HL-60 (cell line): ENCODE results near the gene VPS51.

ENCODE experiments used
- DNase-seq, 2 experiments: peaks; one replicate each; pipeline ENCODE4 v3.0.0-alpha.2; 2010 to 2020; ENCODE audit warnings: low read depth in 1 of 2, low spot score in 1 of 2
- H3K27ac ChIP-seq: fragments of 250-450 bp; sonication (Bioruptor Pico); replicated peaks from 2 replicates; pipeline ENCODE4 v1.5.1; 2020; ENCODE audit warnings: mild to moderate bottlenecking, moderate library complexity
- H3K27me3 ChIP-seq: fragments of 250-450 bp; sonication (Bioruptor Pico); 2 replicates; pipeline ENCODE4 v1.5.1; 2021; ENCODE audit warnings: mild to moderate bottlenecking, moderate library complexity; ENCODE audit not compliant: insufficient read depth, poor library complexity, severe bottlenecking
- H3K4me3 ChIP-seq: replicated peaks from 2 replicates; pipeline ENCODE4 v1.5.1; 2011; ENCODE audit warnings: mild to moderate bottlenecking, control low read depth, low read length; ENCODE audit not compliant: insufficient read depth
- CTCF ChIP-seq: IDR thresholded peaks from one replicate; pipeline ENCODE4 v1.5.1; 2011; ENCODE audit warnings: low read length, control low read depth, inconsistent platforms; ENCODE audit not compliant: insufficient read depth
- GABPA ChIP-seq: IDR thresholded peaks from 2 replicates; pipeline ENCODE4 v1.6.1; 2012; ENCODE audit warnings: low read depth
- POLR2AphosphoS5 ChIP-seq: IDR thresholded peaks from 2 replicates; pipeline ENCODE4 v1.6.1; 2012; ENCODE audit warnings: low read depth
- REST ChIP-seq: IDR thresholded peaks from 2 replicates; pipeline ENCODE4 v1.6.1; 2012; ENCODE audit warnings: low read depth; ENCODE audit not compliant: insufficient replicate concordance
- SPI1 ChIP-seq: IDR thresholded peaks from 2 replicates; pipeline ENCODE4 v1.6.1; 2012; ENCODE audit warnings: low read depth, mild to moderate bottlenecking, borderline replicate concordance

VPS51 gene

GRCh38 chr11:65071907-65072630, 23.9 kb upstream of the VPS51 start:
- Histone ChIP-seq H3K27me3 (no peaks in the 10 kb centered on the region), H3K4me3 (no peak overlapping the region), H3K27ac (no peak overlapping the region)
- TF ChIP-seq POLR2AphosphoS5 = no peak
- no peak for TF ChIP-seq GABPA
- TF ChIP-seq SPI1 = no peak
- TF ChIP-seq REST = no peak
- no peak for TF ChIP-seq CTCF
- no peak for DNase-seq

GRCh38 chr11:65072631-65072966, 23.4 kb upstream of the VPS51 start:
- Histone ChIP-seq H3K27me3 (no peaks in the 10 kb centered on the region), H3K27ac (no peak overlapping the region), H3K4me3 (no peak overlapping the region)
- TF ChIP-seq REST (no peak), POLR2AphosphoS5 (no peak), GABPA (no peak), SPI1 (no peak), CTCF (no peak)
- DNase-seq = no peak

GRCh38 chr11:65077451-65077850, 18.6 kb upstream of the VPS51 start:
- no peak for DNase-seq
- no peak overlapping the region for H3K27ac ChIP-seq
- H3K4me3 ChIP-seq = no peak overlapping the region
- TF ChIP-seq CTCF (no peak), GABPA (no peak), REST (no peak), SPI1 (no peak), POLR2AphosphoS5 (no peak)
- H3K27me3 ChIP-seq = no peaks in the 10 kb centered on the region
